HCT116 (cell line): Measurements from ENCODE around the gene C11orf54. TPM values are rescaled to one million over a fixed set of nuclear protein-coding genes. Genes with fewer than 3 reads are reported as not detected.

ENCODE experiments used
- ATAC-seq: fragments of 200-7000 bp; cut with Tn5 transposase; 2 replicates; pipeline ENCODE4 v1.9.1; 2020; ENCODE audit warnings: mild to moderate bottlenecking, moderate library complexity
- BruUV-seq: library from RNA; stranded (reverse); fragments of 400-500 nt; replicated peaks from 2 replicates; lab custom pipeline; 2021; lab: Mats Ljungman, UMichigan
- CTCF ChIA-PET: fragments of 300-600 bp; sonication (Branson Sonifier 250); formaldehyde crosslinking; loops from one replicate; lab custom pipeline; 2021; ENCODE audit warnings: antibody characterized with exemption; lab: Charles Lee
- POLR2A ChIA-PET: fragments of 300-600, 350-600 bp; sonication (Branson Sonifier 250); formaldehyde crosslinking; loops from one replicate; lab custom pipeline; 2021; ENCODE audit warnings: antibody characterized with exemption; lab: Charles Lee
- RAD21 ChIA-PET, 2 experiments: fragments of 300-600 bp; sonication (Branson Sonifier 250); formaldehyde crosslinking; loops; one replicate each; lab custom pipeline; 2023; ENCODE audit warnings: low total read pairs in 2 of 2; ENCODE audit not compliant: uncharacterized antibody in 2 of 2, unreplicated experiment in 2 of 2, low non-redundant PET in 1 of 2; lab: Charles Lee
- DNase-seq: peaks from one replicate; pipeline ENCODE4 v3.0.0-alpha.2; 2010; ENCODE audit warnings: low read depth, low spot score
- H2AFZ ChIP-seq: fragments of 200-600 bp; shearing (Covaris generic), sonication (generic); 2 replicates; pipeline ENCODE4 v1.6.1; 2017; ENCODE audit warnings: low read depth, mixed run types, mixed read lengths, antibody characterized with exemption, low read length; ENCODE audit not compliant: poor library complexity, severe bottlenecking
- H3K27ac ChIP-seq: 2 replicates; pipeline ENCODE4 v1.5.1; 2012; ENCODE audit warnings: low read depth, low read length
- H3K27me3 ChIP-seq: fragments of 200-600 bp; sonication (generic); 2 replicates; pipeline ENCODE4 v1.6.1; 2016; ENCODE audit warnings: mixed run types, low read length, mixed read lengths; ENCODE audit not compliant: insufficient read depth
- H3K36me3 ChIP-seq, 2 experiments: fragments of 200-500 bp in 1 of 2; fragments of 200-600 bp in 1 of 2; sonication (Bioruptor generic) in 1 of 2; sonication (generic) in 1 of 2; 2 replicates each; pipeline versions ENCODE4 v1.5.1 to v1.6.1; 2014 to 2016; ENCODE audit warnings: low read length in 2 of 2, inconsistent platforms in 1 of 2, mixed read lengths in 1 of 2, mixed run types in 1 of 2; ENCODE audit not compliant: insufficient read depth in 2 of 2, control insufficient read depth in 1 of 2
- H3K4me1 ChIP-seq, 2 experiments: fragments of 200-600 bp in 1 of 2; sonication (generic) in 1 of 2; 2 replicates each; pipeline versions ENCODE4 v1.5.1 to v1.6.1; 2012 to 2017; ENCODE audit warnings: low read length in 2 of 2, inconsistent platforms in 1 of 2, mild to moderate bottlenecking in 1 of 2, mixed read lengths in 1 of 2, mixed run types in 1 of 2, moderate library complexity in 1 of 2; ENCODE audit not compliant: insufficient read depth in 2 of 2, control insufficient read depth in 1 of 2
- H3K4me2 ChIP-seq: fragments of 200-600 bp; sonication (generic); 2 replicates; pipeline ENCODE4 v1.6.1; 2017; ENCODE audit warnings: mixed run types, low read length, mixed read lengths
- H3K4me3 ChIP-seq, 2 experiments: fragments of 200-600 bp in 1 of 2; sonication (generic) in 1 of 2; replicated peaks in 1 of 2; 2 replicates each; pipeline ENCODE4 v1.5.1; 2011 to 2016; ENCODE audit warnings: low read length in 2 of 2, control low read depth in 1 of 2, low read depth in 1 of 2, mild to moderate bottlenecking in 1 of 2, mixed read lengths in 1 of 2, mixed run types in 1 of 2
- H3K79me2 ChIP-seq: fragments of 200-600 bp; sonication (generic); 2 replicates; pipeline ENCODE4 v1.6.1; 2017; ENCODE audit warnings: mild to moderate bottlenecking, mixed run types, low read length, moderate library complexity, mixed read lengths; ENCODE audit not compliant: insufficient read depth
- H3K9ac ChIP-seq: fragments of 200-600 bp; sonication (generic); 2 replicates; pipeline ENCODE4 v1.6.1; 2016; ENCODE audit warnings: low read length, mixed read lengths
- H3K9me2 ChIP-seq: fragments of 200-600 bp; sonication (generic), shearing (Covaris generic); 2 replicates; pipeline ENCODE4 v1.6.1; 2017; ENCODE audit warnings: mixed run types, mild to moderate bottlenecking, moderate library complexity; ENCODE audit not compliant: insufficient read depth
- H3K9me3 ChIP-seq, 2 experiments: fragments of 200-500 bp in 1 of 2; fragments of 200-600 bp in 1 of 2; sonication (Bioruptor generic) in 1 of 2; sonication (generic) in 1 of 2; 2 replicates each; pipeline ENCODE4 v1.6.1; 2014 to 2017; ENCODE audit warnings: low read length in 2 of 2, mixed read lengths in 2 of 2, inconsistent platforms in 1 of 2, low read depth in 1 of 2, mild to moderate bottlenecking in 1 of 2, mixed run types in 1 of 2, moderate library complexity in 1 of 2; ENCODE audit not compliant: control insufficient read depth in 1 of 2, insufficient read depth in 1 of 2
- H4K20me1 ChIP-seq: fragments of 200-600 bp; sonication (generic), shearing (Covaris generic); 2 replicates; pipeline ENCODE4 v1.6.1; 2017; ENCODE audit warnings: mixed run types, mild to moderate bottlenecking, moderate library complexity; ENCODE audit not compliant: insufficient read depth
- ATF3 ChIP-seq: IDR thresholded peaks from 2 replicates; pipeline ENCODE4 v1.6.1; 2012
- CEBPB ChIP-seq: IDR thresholded peaks from 2 replicates; pipeline ENCODE4 v1.6.1; 2012; ENCODE audit warnings: low read depth
- CTCF ChIP-seq, 3 experiments: fragments of 200-600 bp in 1 of 3; sonication (generic) in 1 of 3; IDR thresholded peaks in 2 of 3; conservative IDR thresholded peaks in 1 of 3; 2 replicates each; pipeline ENCODE4 v1.5.1; 2012 to 2017; ENCODE audit warnings: low read depth in 2 of 3, low read length in 2 of 3, antibody characterized with exemption in 1 of 3, borderline replicate concordance in 1 of 3, control low read depth in 1 of 3, mild to moderate bottlenecking in 1 of 3, mixed read lengths in 1 of 3, mixed run types in 1 of 3, moderate library complexity in 1 of 3; ENCODE audit not compliant: insufficient read depth in 1 of 3
- EGR1 ChIP-seq: IDR thresholded peaks from 2 replicates; pipeline ENCODE4 v1.6.1; 2012; ENCODE audit warnings: low read depth
- ELF1 ChIP-seq: IDR thresholded peaks from 2 replicates; pipeline ENCODE4 v1.6.1; 2012; ENCODE audit warnings: low read depth, borderline replicate concordance
- JUND ChIP-seq: IDR thresholded peaks from 2 replicates; pipeline ENCODE4 v1.6.1; 2012
- POLR2AphosphoS5 ChIP-seq: IDR thresholded peaks from 2 replicates; pipeline ENCODE4 v1.6.1; 2011; ENCODE audit warnings: mild to moderate bottlenecking, low read depth, low read length, moderate library complexity
- RAD21 ChIP-seq: IDR thresholded peaks from 2 replicates; pipeline ENCODE4 v1.6.1; 2012; ENCODE audit warnings: low read depth, mild to moderate bottlenecking
- SP1 ChIP-seq: IDR thresholded peaks from 2 replicates; pipeline ENCODE4 v1.6.1; 2012; ENCODE audit warnings: low read depth
- SRF ChIP-seq: IDR thresholded peaks from 2 replicates; pipeline ENCODE4 v1.6.1; 2012; ENCODE audit warnings: low read depth
- TCF7L2 ChIP-seq: IDR thresholded peaks from 2 replicates; pipeline ENCODE4 v1.7.0; 2011; ENCODE audit warnings: borderline replicate concordance, inconsistent platforms; ENCODE audit not compliant: insufficient read depth, insufficient read length; ENCODE audit errors: extremely low read depth
- YY1 ChIP-seq: IDR thresholded peaks from 2 replicates; pipeline ENCODE4 v1.6.1; 2011; ENCODE audit warnings: low read length, low read depth, moderate library complexity, mild to moderate bottlenecking; ENCODE audit not compliant: insufficient replicate concordance; ENCODE audit errors: extremely low read depth
- ZBTB33 ChIP-seq: IDR thresholded peaks from 2 replicates; pipeline ENCODE4 v1.6.1; 2011; ENCODE audit warnings: mild to moderate bottlenecking, low read length, moderate library complexity; ENCODE audit not compliant: insufficient replicate concordance; ENCODE audit errors: extremely low read depth
- intact Hi-C: fragments of 100-400 bp; cut with micrococcal nuclease; formaldehyde crosslinking; loops from 2 replicates; pipeline ENCODE4 v1.10.0; 2022
- total RNA-seq: library from RNA; stranded (reverse); gene quantifications from one replicate; pipeline ENCODE4 v1.2.1, GENCODE V29; 2021; ENCODE audit not compliant: unreplicated experiment
- TF ChIP-seq, protein P1 (sequence below): IDR thresholded peaks from 2 replicates; pipeline ENCODE4 v1.6.1; 2012

The C11orf54 gene
- total RNA-seq, 1 experiment from 2014 or later, result 26.1 TPM

DNA sequence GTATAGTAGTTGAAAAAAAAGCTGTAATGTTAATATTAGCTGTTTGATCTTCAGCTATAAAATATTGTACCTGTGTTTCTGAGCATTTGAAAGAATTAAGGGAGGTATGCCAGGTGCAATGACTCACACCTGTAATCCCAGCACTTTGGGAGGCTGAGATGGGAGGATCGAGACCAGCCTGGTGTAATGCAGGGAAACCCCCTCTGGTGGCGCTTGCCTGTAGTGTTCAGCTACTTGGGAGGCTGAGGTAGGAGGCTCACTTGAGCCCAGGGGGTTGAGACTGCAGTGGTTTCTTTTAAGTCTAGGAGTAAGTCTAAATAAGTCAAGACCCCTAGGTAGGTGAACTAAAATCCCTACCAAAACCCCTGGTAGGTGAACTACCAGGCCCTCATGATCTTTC lies 37.2 kb upstream of the C11orf54 start:
- intact Hi-C loops, result no loop called here
- no peaks in the 10 kb centered on the region for H3K9me2 ChIP-seq
- no TSS peak for BruUV-seq
- H3K27me3 ChIP-seq, result no peaks in the 10 kb centered on the region
- ATAC-seq, result peak; percentile 73
- CTCF ChIA-PET, result no interaction called here
- TF ChIP-seq CTCF (IDR thresholded peaks at IDR 0.05 in 2 of 3, conservative IDR thresholded peaks at IDR 0.05 in 1 of 3; ENCODE audit: borderline replicate concordance in 1 of 3, insufficient read depth in 1 of 3, low read depth in 2 of 3, low read length in 2 of 3) (peak in 2 of 3 experiments; percentile 42 to 57; a peak in 4 of 6 replicates), ATF3 (no peak)
- H3K9me3 ChIP-seq, result 0 out of 4 replicates have a peak, but pooled peaks cover 0 to 4% of the 10 kb centered on the region in 2 experiments
- RAD21 ChIA-PET, result no interaction called here
- no peak overlapping the region for H3K4me2 ChIP-seq
- H3K4me1 ChIP-seq, result no peaks in the 10 kb centered on the region
- peaks cover 39 to 62% of the 10 kb centered on the region in 2 experiments for H3K36me3 ChIP-seq
- POLR2A ChIA-PET, result no interaction called here
- DNase-seq, result no peak
- H3K79me2 ChIP-seq, result peaks cover 42% of the 10 kb centered on the region
- no peak overlapping the region for H3K9ac ChIP-seq
- H2AFZ ChIP-seq, result no peak overlapping the region
- H3K4me3 ChIP-seq, result no peak overlapping the region
- no peaks in the 10 kb centered on the region for H4K20me1 ChIP-seq
- no peak overlapping the region for H3K27ac ChIP-seq

DNA sequence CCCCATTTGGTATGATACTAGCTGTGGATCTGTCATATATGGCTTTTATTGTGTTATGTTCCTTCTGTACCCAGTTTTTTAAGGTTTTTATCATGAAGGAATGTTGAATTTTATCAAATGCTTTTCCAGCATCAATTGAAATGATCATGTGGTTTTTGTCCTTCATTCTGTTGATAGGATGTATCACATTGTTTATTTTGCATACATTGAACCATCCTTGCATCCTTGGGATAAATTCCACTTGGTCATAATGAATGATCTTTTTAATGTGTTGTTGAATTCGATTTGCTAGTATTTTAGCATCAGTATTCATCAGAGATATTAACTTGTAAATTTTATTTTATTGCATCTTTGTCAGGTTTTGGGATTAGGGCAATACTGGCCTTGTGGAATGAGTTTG lies 31.2 kb upstream of the C11orf54 start:
- ChIA-PET POLR2A (no interaction called here), RAD21 (no interaction called here), CTCF (no interaction called here)
- no peak overlapping the region for H3K4me3 ChIP-seq
- H3K9me2 ChIP-seq, result no peaks in the 10 kb centered on the region
- intact Hi-C loops, result no loop called here
- H3K79me2 ChIP-seq, result peaks cover 45% of the 10 kb centered on the region
- peaks cover 0 to 6% of the 10 kb centered on the region in 2 experiments; a peak in 1 of 4 replicates for H3K9me3 ChIP-seq
- H3K27ac ChIP-seq, result no peak overlapping the region
- H2AFZ ChIP-seq, result no peak overlapping the region
- no peaks in the 10 kb centered on the region for H4K20me1 ChIP-seq
- no peak overlapping the region for H3K9ac ChIP-seq
- no peak overlapping the region for H3K4me2 ChIP-seq
- H3K36me3 ChIP-seq, result peaks cover 14 to 58% of the 10 kb centered on the region in 2 experiments
- no peaks in the 10 kb centered on the region for H3K4me1 ChIP-seq
- ATAC-seq (no peak), DNase-seq (no peak)
- H3K27me3 ChIP-seq, result no peaks in the 10 kb centered on the region
- no TSS peak for BruUV-seq
- TF ChIP-seq POLR2AphosphoS5 (no peak), RAD21 (no peak), ELF1 (no peak), SRF (no peak), EGR1 (no peak), TCF7L2 (no peak), ZBTB33 (no peak), JUND (no peak), CEBPB (no peak), YY1 (no peak), SP1 (no peak)
- TF ChIP-seq, protein P1, sequence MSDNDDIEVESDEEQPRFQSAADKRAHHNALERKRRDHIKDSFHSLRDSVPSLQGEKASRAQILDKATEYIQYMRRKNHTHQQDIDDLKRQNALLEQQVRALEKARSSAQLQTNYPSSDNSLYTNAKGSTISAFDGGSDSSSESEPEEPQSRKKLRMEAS, result no peak
